Iris pigment epithelial cell (primary cell): ENCODE measurements around the gene AFAP1L2.
"Not testable (repeated sequence)": the region's sequence is repeated elsewhere in the genome, so short reads cannot be mapped to it uniquely, and the experiment has no call there.

Experiments
- DNase-seq: peaks from one replicate; pipeline ENCODE4 v3.0.0-alpha.2; 2011; ENCODE audit warnings: low read depth

The AFAP1L2 gene

GRCh38 chr10:114359953-114360345, 44.4 kb downstream of the AFAP1L2 start:
- no peak for DNase-seq

DNA sequence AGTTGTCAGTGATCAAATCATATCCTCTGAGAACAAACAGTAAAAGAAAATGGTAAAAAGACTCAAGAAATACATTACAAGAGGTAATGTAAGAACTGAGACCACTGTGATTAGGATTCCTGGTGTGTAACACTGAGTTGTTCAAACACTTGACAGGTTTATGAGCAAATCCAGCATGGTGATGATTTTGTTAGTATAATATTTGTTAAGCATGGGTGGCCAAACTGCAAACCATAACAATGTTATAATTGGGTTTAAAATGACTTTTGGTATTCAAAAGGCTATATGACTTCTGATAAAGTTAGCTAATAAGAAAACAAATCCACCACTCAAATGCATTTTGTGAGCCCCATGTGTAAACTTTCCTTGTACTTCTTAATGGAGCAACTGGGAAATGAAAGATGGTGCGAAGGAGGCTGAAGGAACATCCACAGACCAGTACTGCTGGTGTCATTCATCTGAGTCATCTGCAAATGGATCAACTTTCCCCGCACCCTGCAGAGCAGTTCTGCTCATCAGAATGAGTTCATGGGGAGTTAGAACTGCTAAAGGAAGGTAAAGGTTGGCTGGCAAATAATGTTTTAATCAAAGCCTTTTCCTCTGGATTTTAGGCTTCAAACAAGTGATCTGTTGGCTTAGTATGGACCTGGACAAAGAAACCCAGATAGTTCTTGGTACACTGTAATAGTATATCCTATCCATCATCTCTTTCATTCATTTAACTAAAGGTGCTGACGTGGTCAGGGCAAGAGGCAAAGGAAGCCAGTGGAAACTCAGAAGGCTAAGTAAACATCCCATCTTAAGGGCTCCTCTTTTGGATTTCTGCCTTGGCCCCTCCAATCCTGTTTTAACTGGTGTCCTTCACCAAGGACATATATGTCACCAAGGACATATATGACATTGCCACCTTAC, 45.0 kb downstream of the AFAP1L2 start:
- DNase-seq = peak; percentile 65

- DNase-seq = peak; percentile 38
Observed at GRCh38 chr10:114357515-114357996, 46.7 kb downstream of the AFAP1L2 start.

GRCh38 chr10:114356751-114357514, 47.4 kb downstream of the AFAP1L2 start:
- peak; percentile 74 for DNase-seq

GRCh38 chr10:114356126-114356525, 48.2 kb downstream of the AFAP1L2 start:
- no peak for DNase-seq

GRCh38 chr10:114353383-114353782, 50.9 kb downstream of the AFAP1L2 start:
- DNase-seq = peak; percentile 21

DNA sequence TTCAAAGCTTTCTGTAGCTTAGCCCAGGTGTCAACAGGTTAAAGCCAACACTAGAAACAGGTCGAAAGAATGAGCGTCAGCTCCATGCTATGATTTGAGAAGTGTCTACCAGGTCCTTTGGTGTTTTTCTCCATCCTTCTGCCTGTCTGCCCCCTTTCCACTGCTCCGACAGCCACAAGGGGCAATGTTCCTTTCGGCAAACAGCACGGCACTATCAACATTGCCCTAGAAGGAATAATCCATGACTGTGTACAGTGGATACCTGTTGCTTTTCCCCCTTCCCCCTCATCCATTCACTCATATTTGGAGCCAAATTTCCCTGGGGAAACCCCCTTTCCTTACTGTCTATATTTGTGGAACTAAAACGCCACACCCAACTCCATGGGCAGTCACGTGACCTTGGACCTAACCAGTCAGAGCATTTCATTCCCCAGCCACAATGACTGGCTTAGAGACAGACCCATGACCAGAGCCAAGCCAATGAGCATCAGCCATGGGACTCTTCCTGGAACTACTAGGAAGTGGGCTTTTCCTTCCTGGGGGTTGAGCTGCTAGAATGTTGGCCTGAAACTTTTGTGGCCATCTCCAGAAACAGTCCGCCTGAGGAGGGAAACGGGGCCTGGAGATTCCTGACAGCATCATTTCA, 51.5 kb downstream of the AFAP1L2 start:
- no peak for DNase-seq

DNA sequence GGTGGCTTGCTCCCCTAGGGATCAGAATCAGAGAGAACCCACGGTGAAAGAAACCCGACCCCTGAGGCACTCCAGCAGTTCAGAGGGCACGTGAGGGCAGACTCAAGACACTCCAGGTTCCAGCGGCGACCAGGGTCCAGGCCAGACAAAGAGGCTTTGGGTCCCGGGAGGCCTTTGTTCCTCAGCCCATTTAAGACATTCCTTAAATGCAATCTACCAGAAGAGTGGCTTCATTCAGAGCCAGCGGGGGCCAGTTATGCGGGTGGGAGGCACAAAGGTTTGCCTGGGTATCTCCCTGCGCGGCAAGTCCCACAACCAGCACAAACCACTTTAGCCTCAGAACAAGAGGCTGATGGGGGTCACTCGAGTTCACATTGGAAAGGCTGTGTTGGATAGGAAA, 53.6 kb downstream of the AFAP1L2 start:
- DNase-seq = no peak

DNA sequence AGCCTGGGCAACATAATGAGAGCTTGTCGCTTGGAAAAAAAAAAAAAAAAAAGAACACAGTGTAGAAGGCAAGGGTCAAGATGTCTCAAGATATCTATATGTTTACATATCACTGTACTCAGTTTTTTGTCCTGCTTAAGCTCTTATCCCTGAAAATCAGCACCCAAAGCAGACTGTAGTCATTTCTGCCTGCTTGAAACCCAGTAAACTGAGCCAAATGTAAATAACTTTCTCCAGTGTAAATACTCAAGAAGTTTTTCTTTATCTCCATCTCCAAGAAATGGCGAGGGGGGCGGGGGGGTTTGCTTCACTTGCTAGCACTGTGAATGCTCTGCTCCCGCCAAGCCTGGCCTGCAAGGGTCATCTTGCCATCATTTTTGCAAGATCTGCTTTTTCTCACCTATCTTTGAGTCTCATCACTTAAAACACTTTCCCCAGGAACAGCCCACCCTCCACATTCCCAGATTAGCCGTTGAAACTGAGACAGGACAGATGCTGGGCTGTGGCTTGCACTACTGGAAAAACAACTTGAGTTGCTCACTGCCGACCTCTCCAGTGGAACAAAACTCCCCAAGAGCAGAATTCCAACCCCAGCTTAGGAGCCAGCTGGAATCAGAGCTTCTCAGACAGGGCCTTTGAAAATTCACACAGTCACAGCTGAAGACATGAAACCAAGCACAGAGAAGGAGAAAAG, 54.6 kb downstream of the AFAP1L2 start:
- no peak for DNase-seq

DNA sequence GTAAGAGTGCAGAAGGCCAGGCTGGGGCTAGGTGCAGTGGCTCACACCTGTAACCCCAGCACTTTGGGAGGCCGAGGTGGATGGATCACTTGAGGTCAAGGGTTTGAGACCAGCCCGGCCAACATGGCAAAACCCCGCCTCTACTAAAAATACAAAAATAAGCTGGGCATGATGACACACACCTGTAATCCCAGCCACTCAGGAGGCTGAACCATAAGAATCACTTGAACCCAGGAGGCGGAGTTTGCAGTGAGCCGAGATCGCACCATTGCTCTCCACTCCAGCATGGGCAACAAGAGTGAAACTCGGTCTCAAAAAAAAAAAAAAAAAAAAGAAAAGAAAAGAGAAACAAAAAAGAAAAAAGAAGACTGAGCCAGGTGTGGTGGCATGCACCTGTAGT, 55.2 kb downstream of the AFAP1L2 start:
- not testable (repeated sequence) for DNase-seq

GRCh38 chr10:114347791-114348190, 56.5 kb downstream of the AFAP1L2 start:
- no peak for DNase-seq

GRCh38 chr10:114347241-114347640, 57.1 kb downstream of the AFAP1L2 start:
- no peak for DNase-seq

DNA sequence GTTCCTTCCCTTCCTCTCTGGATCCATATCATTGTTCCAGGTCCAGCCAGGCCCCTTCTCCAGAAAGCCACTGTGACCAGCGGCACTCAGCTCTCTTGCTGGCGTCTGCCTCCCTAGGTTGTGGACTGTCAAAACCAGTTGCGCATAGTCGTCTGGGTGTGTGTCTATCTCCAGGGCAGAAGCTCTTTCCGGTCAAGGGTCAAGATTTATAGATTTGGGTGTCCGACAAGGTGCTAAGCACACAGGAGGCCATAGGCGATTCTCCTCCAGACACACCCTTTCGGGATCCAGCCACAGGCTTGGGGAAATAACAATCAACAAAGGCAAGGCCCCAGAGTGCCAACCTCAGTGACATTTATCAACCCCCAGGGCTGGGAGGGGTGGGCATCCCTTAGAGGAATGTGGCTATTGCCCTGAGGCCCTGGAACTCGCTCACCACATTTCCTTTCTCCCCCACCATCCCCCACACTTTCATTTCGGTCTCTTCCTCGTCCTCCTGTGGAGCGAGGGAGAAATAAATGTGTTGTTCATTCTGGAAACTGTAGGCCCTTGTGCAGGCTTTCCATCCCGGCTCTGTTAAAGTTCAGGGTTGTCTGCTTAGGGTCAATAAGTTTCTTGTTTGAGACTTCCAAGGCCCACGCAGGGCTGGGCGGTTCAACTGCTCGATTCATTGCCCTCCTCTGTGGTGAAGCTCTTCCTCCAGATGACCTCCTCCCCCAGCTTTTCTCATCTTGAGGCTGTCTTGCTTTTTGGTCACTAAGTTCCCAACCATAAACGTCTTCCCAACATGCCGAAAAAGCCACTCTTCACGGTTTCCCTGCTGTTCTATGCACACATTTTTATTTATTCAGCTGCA, 57.9 kb downstream of the AFAP1L2 start:
- no peak for DNase-seq

- DNase-seq = no peak
Observed at GRCh38 chr10:114345701-114346100, 58.6 kb downstream of the AFAP1L2 start.

GRCh38 chr10:114343623-114344505, 60.4 kb downstream of the AFAP1L2 start:
- no peak for DNase-seq

- no peak for DNase-seq
Observed at GRCh38 chr10:114342976-114343375, 61.3 kb downstream of the AFAP1L2 start.

DNA sequence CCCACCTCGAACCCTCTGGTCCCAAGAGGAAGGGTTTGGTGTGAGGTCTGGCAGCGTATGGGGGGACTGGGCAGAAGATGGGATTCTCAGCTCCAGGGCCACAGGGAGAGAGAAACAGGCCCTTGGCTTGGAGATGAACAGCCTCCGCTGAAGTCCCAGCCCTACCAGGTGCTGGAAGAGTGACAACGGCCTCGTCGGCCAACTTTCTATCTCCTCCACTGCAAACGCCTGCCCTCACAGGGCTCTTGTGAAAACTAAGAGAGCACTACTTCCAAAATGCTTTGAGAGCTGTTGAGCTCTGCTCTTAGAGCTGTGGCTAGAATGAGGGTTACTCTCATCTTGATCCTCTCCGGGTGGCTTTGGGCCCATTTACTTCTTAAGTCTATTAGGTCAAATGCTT, 63.5 kb downstream of the AFAP1L2 start:
- no peak for DNase-seq

DNA sequence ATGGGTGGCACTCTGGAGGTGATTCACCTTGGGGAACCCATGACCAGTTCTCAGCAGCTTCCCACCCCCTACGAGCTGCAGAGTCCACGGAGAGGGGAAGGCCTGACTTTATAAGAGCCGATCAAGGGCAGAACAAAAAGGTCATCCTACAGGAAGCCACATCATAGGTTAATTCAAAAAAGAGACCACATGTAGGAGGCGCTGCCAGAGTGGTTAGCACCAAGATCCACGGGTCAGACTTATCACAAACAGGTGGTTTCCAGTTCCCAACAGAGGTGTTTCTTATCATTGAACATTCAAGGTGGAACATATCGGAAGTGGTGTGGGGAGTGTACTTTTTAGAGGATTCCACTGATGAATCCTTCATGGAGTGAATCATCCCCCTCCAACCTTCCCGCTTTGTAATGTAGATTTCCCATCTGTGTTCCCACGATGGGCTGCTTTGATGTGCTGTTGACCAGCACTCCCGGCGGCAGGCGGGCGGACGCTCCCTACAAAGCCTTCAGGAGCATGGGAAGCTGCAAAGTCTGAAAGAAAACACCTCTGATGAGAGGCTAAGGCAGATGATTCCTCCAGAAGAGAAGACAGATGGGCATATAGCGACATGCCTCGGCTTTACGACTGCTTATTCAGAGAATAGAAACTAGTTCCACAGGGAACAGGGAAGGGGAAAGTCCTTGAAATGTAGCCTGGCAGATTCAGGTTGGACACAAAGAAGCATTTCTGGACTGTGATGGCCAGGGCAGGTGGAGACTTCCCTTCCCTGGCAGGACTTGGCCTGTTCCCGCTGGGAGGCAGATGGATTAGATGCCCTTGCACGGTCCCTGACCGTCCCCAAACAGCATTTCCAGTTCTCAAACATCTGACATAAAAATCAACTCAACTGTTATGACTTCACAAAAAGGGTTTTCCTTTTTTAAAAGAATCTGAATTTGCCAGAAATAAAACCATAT, 66.5 kb downstream of the AFAP1L2 start:
- no peak for DNase-seq
